DND-41 (cell line): ENCODE measurements around the gene SHFL.

Experiments
- ATAC-seq: fragments of 200-7000 bp; cut with Tn5 transposase; 3 replicates; pipeline ENCODE4 v1.9.1; 2021; ENCODE audit warnings: low read depth; ENCODE audit not compliant: insufficient read depth
- DNase-seq: peaks from one replicate; pipeline ENCODE4 v3.0.0-alpha.2; 2020
- H2AFZ ChIP-seq: 2 replicates; pipeline ENCODE4 v1.6.0; 2012; ENCODE audit warnings: low read depth, low read length
- H3K27ac ChIP-seq: 2 replicates; pipeline ENCODE4 v1.5.1; 2012; ENCODE audit warnings: low read length, inconsistent platforms
- H3K27me3 ChIP-seq: fragments of 200-600 bp; sonication (generic); 2 replicates; pipeline ENCODE4 v1.6.0; 2012; ENCODE audit warnings: low read length, mild to moderate bottlenecking, inconsistent platforms; ENCODE audit not compliant: insufficient read depth, poor library complexity
- H3K36me3 ChIP-seq: 2 replicates; pipeline ENCODE4 v1.5.1; 2012; ENCODE audit warnings: low read length, inconsistent platforms; ENCODE audit not compliant: insufficient read depth
- H3K4me1 ChIP-seq: 2 replicates; pipeline ENCODE4 v1.5.1; 2012; ENCODE audit warnings: mild to moderate bottlenecking, low read length; ENCODE audit not compliant: insufficient read depth
- H3K4me2 ChIP-seq: 2 replicates; pipeline ENCODE4 v1.6.0; 2012; ENCODE audit warnings: mild to moderate bottlenecking, moderate library complexity, low read length, inconsistent platforms; ENCODE audit not compliant: insufficient read depth
- H3K4me3 ChIP-seq, 2 experiments: fragments of 200-600 bp in 1 of 2; shearing (Covaris generic) in 1 of 2; 2 replicates each; pipeline ENCODE4 v1.5.1; 2012 to 2016; ENCODE audit warnings: inconsistent platforms in 2 of 2, low read length in 2 of 2, mild to moderate bottlenecking in 2 of 2, low read depth in 1 of 2, moderate library complexity in 1 of 2
- H3K79me2 ChIP-seq: 2 replicates; pipeline ENCODE4 v1.6.0; 2012; ENCODE audit warnings: low read length, inconsistent platforms; ENCODE audit not compliant: insufficient read depth
- H3K9ac ChIP-seq: 2 replicates; pipeline ENCODE4 v1.6.0; 2012; ENCODE audit warnings: low read depth, mild to moderate bottlenecking, inconsistent platforms, low read length, moderate library complexity
- H3K9me3 ChIP-seq: 2 replicates; pipeline ENCODE4 v1.5.1; 2012; ENCODE audit warnings: low read length, moderate library complexity, mild to moderate bottlenecking, inconsistent platforms; ENCODE audit not compliant: insufficient read depth, severe bottlenecking
- H4K20me1 ChIP-seq: 2 replicates; pipeline ENCODE4 v1.6.0; 2012; ENCODE audit warnings: low read length; ENCODE audit not compliant: insufficient read depth
- CTCF ChIP-seq: IDR thresholded peaks from 2 replicates; pipeline ENCODE4 v1.5.1; 2012; ENCODE audit warnings: borderline replicate concordance, low read length, moderate library complexity, mild to moderate bottlenecking; ENCODE audit not compliant: poor library complexity, severe bottlenecking; ENCODE audit errors: extremely low read depth
- EZH2 ChIP-seq: IDR thresholded peaks from 3 replicates; pipeline ENCODE4 v1.6.1; 2012; ENCODE audit warnings: borderline replicate concordance, low read depth, mild to moderate bottlenecking, moderate library complexity, low read length, inconsistent platforms; ENCODE audit not compliant: severe bottlenecking

Gene SHFL

GRCh38 chr19:10116866-10117616 lies 30.9 kb downstream of the SHFL start:
- no peak overlapping the region for H3K27ac ChIP-seq

GRCh38 chr19:10118960-10119359 lies 32.8 kb downstream of the SHFL start:
- Histone ChIP-seq H3K27ac (peak overlapping the region; percentile 77), H3K4me3 (peak overlapping the region; percentile 85 to 88), H3K36me3 (peaks cover 53% of the 10 kb centered on the region), H3K27me3 (no peaks in the 10 kb centered on the region), H3K9me3 (no peaks in the 10 kb centered on the region), H3K4me2 (peak overlapping the region; percentile 100), H2AFZ (peak overlapping the region; percentile 74), H4K20me1 (peaks cover 48% of the 10 kb centered on the region), H3K9ac (peak overlapping the region; percentile 78), H3K4me1 (peaks cover 20% of the 10 kb centered on the region), H3K79me2 (peaks cover 27% of the 10 kb centered on the region)
- no peak for DNase-seq
- no peak for TF ChIP-seq EZH2
- no peak for TF ChIP-seq CTCF
- ATAC-seq: no peak

More at GRCh38 chr19:10116866-10117616, 30.9 kb downstream of the SHFL start:
- peaks cover 27% of the 10 kb centered on the region for H3K79me2 ChIP-seq
- H4K20me1 ChIP-seq: peaks cover 66% of the 10 kb centered on the region
- no peak for ATAC-seq
- peaks cover 20% of the 10 kb centered on the region for H3K4me1 ChIP-seq
- no peak for TF ChIP-seq EZH2
- TF ChIP-seq CTCF: no peak
- no peak for DNase-seq
- H2AFZ ChIP-seq: no peak overlapping the region
- H3K4me2 ChIP-seq: no peak overlapping the region
- no peak overlapping the region for H3K9ac ChIP-seq
- H3K36me3 ChIP-seq: peaks cover 60% of the 10 kb centered on the region
- H3K9me3 ChIP-seq: no peaks in the 10 kb centered on the region
- no peak overlapping the region for H3K4me3 ChIP-seq
- no peaks in the 10 kb centered on the region for H3K27me3 ChIP-seq

GRCh38 chr19:10120538-10121189 lies 34.5 kb downstream of the SHFL start:
- peaks cover 20% of the 10 kb centered on the region for H3K4me1 ChIP-seq
- ATAC-seq (no peak), DNase-seq (no peak)
- no peak overlapping the region for H3K4me2 ChIP-seq
- H3K9me3 ChIP-seq: no peaks in the 10 kb centered on the region
- peaks cover 40% of the 10 kb centered on the region for H3K36me3 ChIP-seq
- H3K27me3 ChIP-seq: no peaks in the 10 kb centered on the region
- no peak overlapping the region for H3K4me3 ChIP-seq
- H4K20me1 ChIP-seq: peaks cover 32% of the 10 kb centered on the region
- H3K79me2 ChIP-seq: peaks cover 27% of the 10 kb centered on the region
- TF ChIP-seq CTCF (no peak), EZH2 (no peak)
- H2AFZ ChIP-seq: no peak overlapping the region
- H3K27ac ChIP-seq: no peak overlapping the region
- no peak overlapping the region for H3K9ac ChIP-seq
